ENCODE results near the gene RANGRF. TPM values are rescaled to one million over a fixed set of nuclear protein-coding genes. Genes with fewer than 3 reads are reported as not detected.
A peak's percentile ranks its signal among the peaks of the same experiment; 100 is the strongest.

RANGRF gene
- polyA plus RNA-seq, 1 of the 3 experiments (the other 2 are of a cell fraction): 55.9 TPM

DNA sequence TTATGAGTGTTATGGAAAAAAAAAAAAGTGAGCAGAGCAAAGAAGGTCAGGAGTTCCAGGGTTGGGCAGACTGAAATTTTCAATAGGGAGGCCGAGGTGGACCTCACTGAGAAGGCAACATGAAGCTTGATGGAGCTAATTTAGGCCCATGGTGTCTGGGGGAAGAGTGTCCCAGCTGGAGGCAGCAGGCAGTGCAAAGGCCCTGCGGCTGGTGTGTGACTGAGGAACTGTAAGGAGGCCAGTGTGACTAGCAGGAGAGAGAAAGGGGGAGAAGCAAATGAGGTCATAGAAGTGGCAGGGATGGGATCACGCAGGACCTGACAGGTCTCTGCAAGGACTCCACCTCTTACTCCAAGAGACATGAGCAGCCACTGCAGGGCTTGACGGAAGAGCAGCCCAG, 31.8 kb downstream of the RANGRF start (continued):
- TF ChIP-seq MEF2A (IDR thresholded peaks at IDR 0.05; ENCODE audit: borderline replicate concordance, low read depth): no peak

DNA sequence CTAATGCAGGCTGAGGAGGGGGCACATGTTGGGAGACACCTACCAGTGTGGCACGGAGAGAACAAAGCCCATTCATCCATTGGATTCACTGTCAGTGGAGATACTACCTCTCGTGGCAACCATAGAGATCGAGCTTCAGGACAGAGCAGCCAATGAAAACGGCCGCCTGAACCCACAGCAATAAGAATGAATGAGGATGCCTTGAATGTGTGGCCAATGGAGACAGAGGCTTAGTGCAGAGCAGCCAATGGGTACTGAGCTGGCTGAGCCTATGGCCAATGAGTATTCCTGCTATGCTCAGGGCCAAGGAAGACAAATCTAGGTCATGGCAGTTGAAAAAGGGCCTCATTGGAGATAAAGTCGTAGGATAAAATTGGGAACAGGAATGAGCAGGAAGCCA, 32.5 kb downstream of the RANGRF start:
- H3K36me3 ChIP-seq (replicated peaks in 1 of 2; ENCODE audit: control insufficient read depth in 1 of 2, insufficient read depth in 2 of 2, low read length in 1 of 2): no peaks in the 10 kb centered on the region
- TF ChIP-seq FOXJ3 (CRISPR knock-in tag; IDR thresholded peaks at IDR 0.05): no peak
- TF ChIP-seq ELF1 (IDR thresholded peaks at IDR 0.05): no peak
- no peak for TF ChIP-seq GATA2 (CRISPR knock-in tag; IDR thresholded peaks at IDR 0.05)
- TF ChIP-seq RAD21 (IDR thresholded peaks at IDR 0.05; ENCODE audit: low read length): no peak
- TF ChIP-seq EP300 (IDR thresholded peaks at IDR 0.05; ENCODE audit: borderline replicate concordance in 1 of 2, low read depth in 1 of 2, low read length in 1 of 2): no peak
- TF ChIP-seq, protein P1, sequence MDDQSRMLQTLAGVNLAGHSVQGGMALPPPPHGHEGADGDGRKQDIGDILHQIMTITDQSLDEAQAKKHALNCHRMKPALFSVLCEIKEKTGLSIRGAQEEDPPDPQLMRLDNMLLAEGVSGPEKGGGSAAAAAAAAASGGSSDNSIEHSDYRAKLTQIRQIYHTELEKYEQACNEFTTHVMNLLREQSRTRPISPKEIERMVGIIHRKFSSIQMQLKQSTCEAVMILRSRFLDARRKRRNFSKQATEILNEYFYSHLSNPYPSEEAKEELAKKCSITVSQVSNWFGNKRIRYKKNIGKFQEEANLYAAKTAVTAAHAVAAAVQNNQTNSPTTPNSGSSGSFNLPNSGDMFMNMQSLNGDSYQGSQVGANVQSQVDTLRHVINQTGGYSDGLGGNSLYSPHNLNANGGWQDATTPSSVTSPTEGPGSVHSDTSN (IDR thresholded peaks at IDR 0.05): no peak
- TF ChIP-seq TEAD4 (IDR thresholded peaks at IDR 0.05; ENCODE audit: borderline replicate concordance, insufficient read depth): no peak
- TF ChIP-seq RXRA (IDR thresholded peaks at IDR 0.05; ENCODE audit: borderline replicate concordance, low read depth): no peak
- TF ChIP-seq, protein P2, sequence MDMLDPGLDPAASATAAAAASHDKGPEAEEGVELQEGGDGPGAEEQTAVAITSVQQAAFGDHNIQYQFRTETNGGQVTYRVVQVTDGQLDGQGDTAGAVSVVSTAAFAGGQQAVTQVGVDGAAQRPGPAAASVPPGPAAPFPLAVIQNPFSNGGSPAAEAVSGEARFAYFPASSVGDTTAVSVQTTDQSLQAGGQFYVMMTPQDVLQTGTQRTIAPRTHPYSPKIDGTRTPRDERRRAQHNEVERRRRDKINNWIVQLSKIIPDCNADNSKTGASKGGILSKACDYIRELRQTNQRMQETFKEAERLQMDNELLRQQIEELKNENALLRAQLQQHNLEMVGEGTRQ (IDR thresholded peaks at IDR 0.05; ENCODE audit: borderline replicate concordance, low read depth, low read length): no peak
- TF ChIP-seq, protein P3, sequence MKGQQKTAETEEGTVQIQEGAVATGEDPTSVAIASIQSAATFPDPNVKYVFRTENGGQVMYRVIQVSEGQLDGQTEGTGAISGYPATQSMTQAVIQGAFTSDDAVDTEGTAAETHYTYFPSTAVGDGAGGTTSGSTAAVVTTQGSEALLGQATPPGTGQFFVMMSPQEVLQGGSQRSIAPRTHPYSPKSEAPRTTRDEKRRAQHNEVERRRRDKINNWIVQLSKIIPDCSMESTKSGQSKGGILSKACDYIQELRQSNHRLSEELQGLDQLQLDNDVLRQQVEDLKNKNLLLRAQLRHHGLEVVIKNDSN (IDR thresholded peaks at IDR 0.05; ENCODE audit: borderline replicate concordance, low read depth): no peak
- no peak for TF ChIP-seq POLR2AphosphoS5 (IDR thresholded peaks at IDR 0.05; ENCODE audit: low read depth, low read length)
- no peaks in the 10 kb centered on the region for H3F3A ChIP-seq (replicated peaks; ENCODE audit: insufficient read depth)
- no peak for DNase-seq
- no peak overlapping the region for H3K4me2 ChIP-seq
- CTCF ChIA-PET: interaction anchor here (1.0 to 1.5 kb wide), 3 partner anchors 11 to 63 kb away, joined by 3 to 4 read pairs (median 3); partner anchors contain the start of gene ARHGEF15
- no peak overlapping the region for H2AFZ ChIP-seq (ENCODE audit: low read depth)
- no peaks in the 10 kb centered on the region; a peak in 1 of 4 replicates for H3K4me1 ChIP-seq (ENCODE audit: control insufficient read depth in 1 of 2, insufficient read depth in 2 of 2, low read depth in 1 of 2, low read length in 1 of 2)
- no peak overlapping the region for H3K9ac ChIP-seq
- WGBS (ENCODE audit: low lambda C conversion rate): 78% methylated on average over 6 of the region's 6 CpGs
- H3K9me2 ChIP-seq: no peaks in the 10 kb centered on the region
- H3K4me3 ChIP-seq (ENCODE audit: low read depth in 2 of 2, low read length in 1 of 2): no peak overlapping the region
- POLR2A ChIA-PET: no interaction called here
- H3K79me2 ChIP-seq (ENCODE audit: insufficient read depth): no peaks in the 10 kb centered on the region
- no peaks in the 10 kb centered on the region for H4K20me1 ChIP-seq (ENCODE audit: insufficient read depth)
- no peaks in the 10 kb centered on the region for H3K9me3 ChIP-seq
- no peak overlapping the region for H3K27ac ChIP-seq (ENCODE audit: low read depth in 2 of 2, low read length in 1 of 2)
- H3K27me3 ChIP-seq (ENCODE audit: insufficient read depth): peaks cover 5% of the 10 kb centered on the region; the same call in 1 of the 2 replicates

DNA sequence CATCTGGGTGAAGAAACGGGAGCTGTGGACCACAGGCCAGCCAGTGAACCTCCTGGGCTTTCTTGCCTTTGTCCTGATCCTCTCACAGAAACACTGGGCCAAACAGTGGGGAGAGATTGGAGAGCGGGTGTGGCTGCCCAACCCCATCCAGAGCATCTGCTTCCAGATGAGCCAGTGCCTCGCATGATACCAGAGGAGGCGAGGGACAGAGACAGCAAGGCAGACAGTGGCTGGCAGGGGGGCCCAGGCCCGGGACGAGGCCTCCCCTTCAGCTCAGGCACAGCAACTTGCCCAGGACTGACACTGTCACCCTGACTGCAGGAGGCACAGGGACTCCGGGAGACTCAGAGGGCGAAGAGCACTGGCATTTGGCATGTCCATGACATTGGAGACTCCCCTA, 33.6 kb downstream of the RANGRF start:
- Histone ChIP-seq H3K4me1 (ENCODE audit: control insufficient read depth in 1 of 2, insufficient read depth in 2 of 2, low read depth in 1 of 2, low read length in 1 of 2) (peaks cover 0 to 4% of the 10 kb centered on the region in 2 experiments; a peak in 1 of 4 replicates), H3K36me3 (replicated peaks in 1 of 2; ENCODE audit: control insufficient read depth in 1 of 2, insufficient read depth in 2 of 2, low read length in 1 of 2) (no peaks in the 10 kb centered on the region), H2AFZ (ENCODE audit: low read depth) (no peak overlapping the region), H3K9me2 (no peaks in the 10 kb centered on the region), H3K9me3 (no peaks in the 10 kb centered on the region), H3K27me3 (ENCODE audit: insufficient read depth) (peaks cover 2% of the 10 kb centered on the region; the same call in 1 of the 2 replicates), H3K4me2 (no peak overlapping the region), H3K4me3 (ENCODE audit: low read depth in 2 of 2, low read length in 1 of 2) (no peak overlapping the region), H3K79me2 (ENCODE audit: insufficient read depth) (no peaks in the 10 kb centered on the region), H3K27ac (ENCODE audit: low read depth in 2 of 2, low read length in 1 of 2) (no peak overlapping the region), H4K20me1 (ENCODE audit: insufficient read depth) (no peaks in the 10 kb centered on the region), H3K9ac (no peak overlapping the region), H3F3A (replicated peaks; ENCODE audit: insufficient read depth) (no peaks in the 10 kb centered on the region)
- peak; percentile 12 for DNase-seq
- ChIA-PET POLR2A (no interaction called here), CTCF (interaction anchor here (1.0 kb wide), 1 partner anchor 10 kb away, joined by 3 read pairs; no protein-coding TSS in a partner anchor)
- WGBS (ENCODE audit: low lambda C conversion rate): 67% methylated on average over 7 of the region's 8 CpGs
- TF ChIP-seq NRF1 (IDR thresholded peaks at IDR 0.05; ENCODE audit: low read depth, low read length): no peak
- TF ChIP-seq RXRA (IDR thresholded peaks at IDR 0.05; ENCODE audit: borderline replicate concordance, low read depth): no peak
- TF ChIP-seq FOSL2 (IDR thresholded peaks at IDR 0.05; ENCODE audit: borderline replicate concordance, low read depth): no peak
- no peak for TF ChIP-seq EZH2phosphoT487 (IDR thresholded peaks at IDR 0.05; ENCODE audit: borderline replicate concordance, low read depth)
- TF ChIP-seq, protein P4, sequence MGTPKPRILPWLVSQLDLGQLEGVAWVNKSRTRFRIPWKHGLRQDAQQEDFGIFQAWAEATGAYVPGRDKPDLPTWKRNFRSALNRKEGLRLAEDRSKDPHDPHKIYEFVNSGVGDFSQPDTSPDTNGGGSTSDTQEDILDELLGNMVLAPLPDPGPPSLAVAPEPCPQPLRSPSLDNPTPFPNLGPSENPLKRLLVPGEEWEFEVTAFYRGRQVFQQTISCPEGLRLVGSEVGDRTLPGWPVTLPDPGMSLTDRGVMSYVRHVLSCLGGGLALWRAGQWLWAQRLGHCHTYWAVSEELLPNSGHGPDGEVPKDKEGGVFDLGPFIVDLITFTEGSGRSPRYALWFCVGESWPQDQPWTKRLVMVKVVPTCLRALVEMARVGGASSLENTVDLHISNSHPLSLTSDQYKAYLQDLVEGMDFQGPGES (IDR thresholded peaks at IDR 0.05; ENCODE audit: low read depth, low read length): no peak
- TF ChIP-seq EP300 (IDR thresholded peaks at IDR 0.05; ENCODE audit: borderline replicate concordance in 1 of 2, low read depth in 1 of 2, low read length in 1 of 2): no peak
- TF ChIP-seq FOXM1 (IDR thresholded peaks at IDR 0.05; ENCODE audit: low read depth): no peak
- TF ChIP-seq, protein P2 (IDR thresholded peaks at IDR 0.05; ENCODE audit: borderline replicate concordance, low read depth, low read length): no peak
- TF ChIP-seq GABPA (IDR thresholded peaks at IDR 0.05; ENCODE audit: low read depth): no peak
- TF ChIP-seq FOXJ3 (CRISPR knock-in tag; IDR thresholded peaks at IDR 0.05): no peak
- no peak for TF ChIP-seq TEAD4 (IDR thresholded peaks at IDR 0.05; ENCODE audit: borderline replicate concordance, insufficient read depth)

Data from SK-N-SH (cell line).